ENCODE measurements around the gene ALKBH7.
"Not testable (repeated sequence)": the region's sequence is repeated elsewhere in the genome, so short reads cannot be mapped to it uniquely, and the experiment has no call there.

The ALKBH7 gene

GRCh38 chr19:6400062-6400944, 27.7 kb downstream of the ALKBH7 start:
- DNase-seq (ENCODE audit: low read depth) = not testable (repeated sequence)

- no peak for DNase-seq (ENCODE audit: low read depth)
These were observed 29.5 kb downstream of the ALKBH7 start for GRCh38 chr19:6402058-6402457.

- peak; percentile 33 for DNase-seq (ENCODE audit: low read depth)
These were observed 30.4 kb downstream of the ALKBH7 start for GRCh38 chr19:6402837-6403608.

- no peak for DNase-seq (ENCODE audit: low read depth)
These were observed 33.8 kb downstream of the ALKBH7 start for GRCh38 chr19:6406401-6406800.

GRCh38 chr19:6409346-6409745, 36.8 kb downstream of the ALKBH7 start:
- DNase-seq (ENCODE audit: low read depth) = no peak

GRCh38 chr19:6412061-6412446, 39.5 kb downstream of the ALKBH7 start:
- DNase-seq (ENCODE audit: low read depth) = no peak

- peak; percentile 34 for DNase-seq (ENCODE audit: low read depth)
These were observed 40.0 kb downstream of the ALKBH7 start for GRCh38 chr19:6412447-6413091.

GRCh38 chr19:6413291-6413690, 40.7 kb downstream of the ALKBH7 start:
- DNase-seq (ENCODE audit: low read depth) = no peak

- no peak for DNase-seq (ENCODE audit: low read depth)
These were observed 41.4 kb downstream of the ALKBH7 start for GRCh38 chr19:6413721-6414643.

- DNase-seq (ENCODE audit: low read depth) = no peak
These were observed 42.4 kb downstream of the ALKBH7 start for GRCh38 chr19:6414793-6415590.

- no peak for DNase-seq (ENCODE audit: low read depth)
These were observed 43.1 kb downstream of the ALKBH7 start for GRCh38 chr19:6415591-6416190.

GRCh38 chr19:6416658-6417405, 44.2 kb downstream of the ALKBH7 start:
- no peak for DNase-seq (ENCODE audit: low read depth)

- peak; percentile 27 for DNase-seq (ENCODE audit: low read depth)
These were observed 45.3 kb downstream of the ALKBH7 start for GRCh38 chr19:6417713-6418561.

- no peak for DNase-seq (ENCODE audit: low read depth)
These were observed 46.0 kb downstream of the ALKBH7 start for GRCh38 chr19:6418562-6418932.

- DNase-seq (ENCODE audit: low read depth) = no peak
These were observed 48.8 kb downstream of the ALKBH7 start for GRCh38 chr19:6421075-6422014.

- peak; percentile 75 for DNase-seq (ENCODE audit: low read depth)
These were observed 51.1 kb downstream of the ALKBH7 start for GRCh38 chr19:6423499-6424194.

Data from ELR (cell line).